ENCODE measurements around the gene SEMA3E.

The SEMA3E gene

GRCh38 chr7:83640731-83641537, 8.0 kb downstream of the SEMA3E start:
- DNase-seq = no peak

GRCh38 chr7:83640240-83640639, 8.7 kb downstream of the SEMA3E start:
- DNase-seq = no peak

GRCh38 chr7:83633516-83633915, 15.4 kb downstream of the SEMA3E start:
- DNase-seq = no peak

- DNase-seq = no peak
These were observed 19.6 kb downstream of the SEMA3E start for GRCh38 chr7:83629117-83629880.

- no peak for DNase-seq
These were observed 31.1 kb downstream of the SEMA3E start for GRCh38 chr7:83617858-83618257.

GRCh38 chr7:83614112-83614511, 34.8 kb downstream of the SEMA3E start:
- DNase-seq = no peak

GRCh38 chr7:83613232-83613631, 35.7 kb downstream of the SEMA3E start:
- DNase-seq = no peak

- no peak for DNase-seq
These were observed 37.2 kb downstream of the SEMA3E start for GRCh38 chr7:83611776-83612175.

GRCh38 chr7:83610649-83611304, 38.2 kb downstream of the SEMA3E start:
- no peak for DNase-seq

- no peak for DNase-seq
These were observed 40.2 kb downstream of the SEMA3E start for GRCh38 chr7:83608716-83609115.

- no peak for DNase-seq
These were observed 45.3 kb downstream of the SEMA3E start for GRCh38 chr7:83603649-83604048.

GRCh38 chr7:83599131-83599530, 49.8 kb downstream of the SEMA3E start:
- no peak for DNase-seq

- DNase-seq = peak; percentile 98
These were observed 54.9 kb downstream of the SEMA3E start for GRCh38 chr7:83593921-83594475.

- DNase-seq = no peak
These were observed 60.2 kb downstream of the SEMA3E start for GRCh38 chr7:83588602-83589240.

- DNase-seq = no peak
These were observed 62.7 kb downstream of the SEMA3E start for GRCh38 chr7:83586281-83586680.

- DNase-seq = no peak
These were observed 67.1 kb downstream of the SEMA3E start for GRCh38 chr7:83581667-83582435.

GRCh38 chr7:83579740-83580139, 69.2 kb downstream of the SEMA3E start:
- no peak for DNase-seq

GRCh38 chr7:83575436-83575835, 73.5 kb downstream of the SEMA3E start:
- DNase-seq = peak; percentile 4

GRCh38 chr7:83574616-83575015, 74.3 kb downstream of the SEMA3E start:
- no peak for DNase-seq

- no peak for DNase-seq
These were observed 86.0 kb downstream of the SEMA3E start for GRCh38 chr7:83562960-83563359.

- DNase-seq = no peak
These were observed 86.7 kb downstream of the SEMA3E start for GRCh38 chr7:83562289-83562688.

- no peak for DNase-seq
These were observed 89.1 kb downstream of the SEMA3E start for GRCh38 chr7:83559887-83560286.
